AG04450 (cell line): ENCODE data around the gene DYRK1A. TPM values are rescaled to one million over a fixed set of nuclear protein-coding genes. Genes with fewer than 3 reads are reported as not detected.

ENCODE experiments used
- CTCF ChIA-PET: fragments of 300-600, 350-600 bp; formaldehyde crosslinking; extraction: SDS; loops from one replicate; lab custom pipeline; 2022; ENCODE audit warnings: antibody characterized with exemption, inconsistent platforms; lab: Charles Lee
- POLR2A ChIA-PET: fragments of 350-600 bp; formaldehyde crosslinking; extraction: SDS; loops from one replicate; lab custom pipeline; 2021; ENCODE audit warnings: antibody characterized with exemption, inconsistent platforms; lab: Yijun Ruan, JAX
- DNase-seq: peaks from one replicate; pipeline ENCODE4 v3.0.0-alpha.2; 2011; ENCODE audit warnings: low read depth, low spot score
- H3K27ac ChIP-seq: one replicate; pipeline ENCODE4 v1.5.1; 2012; ENCODE audit warnings: low read depth, low read length, control low read depth
- H3K27me3 ChIP-seq: one replicate; pipeline ENCODE4 v1.6.0; 2012; ENCODE audit warnings: low read length; ENCODE audit not compliant: control insufficient read depth, insufficient read depth
- H3K4me3 ChIP-seq: 2 replicates; pipeline ENCODE4 v1.5.1; 2011; ENCODE audit warnings: mild to moderate bottlenecking, low read depth, low read length, control low read depth
- H3K9me3 ChIP-seq: 2 replicates; pipeline ENCODE4 v1.5.1; 2012; ENCODE audit warnings: low read length; ENCODE audit not compliant: control insufficient read depth, insufficient read depth
- polyA plus RNA-seq: library from polyadenylated mRNA; depleted of rRNA; stranded (reverse); fragments of >200 nt; gene quantifications from 2 replicates; pipeline ENCODE4 v1.2.3, GENCODE V29; 2011
- TF ChIP-seq, protein P1 (sequence below): IDR thresholded peaks from 2 replicates; pipeline ENCODE4 v1.5.1; 2011; ENCODE audit warnings: low read depth, low read length, control low read depth, inconsistent platforms

The DYRK1A gene
- polyA plus RNA-seq, 1 experiment = 33.1 TPM

DNA sequence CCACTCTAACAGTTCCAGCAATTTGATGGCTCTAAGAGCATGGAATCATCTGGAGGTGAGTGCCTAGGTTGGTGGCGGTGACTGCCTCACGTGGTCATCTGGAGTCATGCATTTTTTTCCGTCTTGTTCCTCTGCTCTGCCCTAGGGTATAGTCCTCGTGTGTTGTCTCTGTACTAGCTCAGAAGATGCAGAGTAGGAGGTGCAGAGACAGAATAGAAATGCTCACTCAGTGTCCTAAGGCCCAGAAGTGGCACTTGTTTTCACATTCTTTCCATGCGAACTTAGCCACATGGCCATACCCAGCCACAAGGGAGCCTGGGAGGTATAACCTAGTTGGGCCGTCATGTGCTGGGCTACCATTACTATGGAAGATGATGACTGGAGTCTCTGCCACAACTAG is 30.3 kb downstream of the DYRK1A start:
- TF ChIP-seq, protein P1, sequence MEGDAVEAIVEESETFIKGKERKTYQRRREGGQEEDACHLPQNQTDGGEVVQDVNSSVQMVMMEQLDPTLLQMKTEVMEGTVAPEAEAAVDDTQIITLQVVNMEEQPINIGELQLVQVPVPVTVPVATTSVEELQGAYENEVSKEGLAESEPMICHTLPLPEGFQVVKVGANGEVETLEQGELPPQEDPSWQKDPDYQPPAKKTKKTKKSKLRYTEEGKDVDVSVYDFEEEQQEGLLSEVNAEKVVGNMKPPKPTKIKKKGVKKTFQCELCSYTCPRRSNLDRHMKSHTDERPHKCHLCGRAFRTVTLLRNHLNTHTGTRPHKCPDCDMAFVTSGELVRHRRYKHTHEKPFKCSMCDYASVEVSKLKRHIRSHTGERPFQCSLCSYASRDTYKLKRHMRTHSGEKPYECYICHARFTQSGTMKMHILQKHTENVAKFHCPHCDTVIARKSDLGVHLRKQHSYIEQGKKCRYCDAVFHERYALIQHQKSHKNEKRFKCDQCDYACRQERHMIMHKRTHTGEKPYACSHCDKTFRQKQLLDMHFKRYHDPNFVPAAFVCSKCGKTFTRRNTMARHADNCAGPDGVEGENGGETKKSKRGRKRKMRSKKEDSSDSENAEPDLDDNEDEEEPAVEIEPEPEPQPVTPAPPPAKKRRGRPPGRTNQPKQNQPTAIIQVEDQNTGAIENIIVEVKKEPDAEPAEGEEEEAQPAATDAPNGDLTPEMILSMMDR = no peak
- no peaks in the 10 kb centered on the region for H3K27me3 ChIP-seq
- H3K4me3 ChIP-seq = no peak overlapping the region
- H3K9me3 ChIP-seq = peaks cover 4% of the 10 kb centered on the region; the same call in 1 of the 2 replicates
- DNase-seq = no peak
- no peak overlapping the region for H3K27ac ChIP-seq
- ChIA-PET POLR2A (no interaction called here), CTCF (no interaction called here)

DNA sequence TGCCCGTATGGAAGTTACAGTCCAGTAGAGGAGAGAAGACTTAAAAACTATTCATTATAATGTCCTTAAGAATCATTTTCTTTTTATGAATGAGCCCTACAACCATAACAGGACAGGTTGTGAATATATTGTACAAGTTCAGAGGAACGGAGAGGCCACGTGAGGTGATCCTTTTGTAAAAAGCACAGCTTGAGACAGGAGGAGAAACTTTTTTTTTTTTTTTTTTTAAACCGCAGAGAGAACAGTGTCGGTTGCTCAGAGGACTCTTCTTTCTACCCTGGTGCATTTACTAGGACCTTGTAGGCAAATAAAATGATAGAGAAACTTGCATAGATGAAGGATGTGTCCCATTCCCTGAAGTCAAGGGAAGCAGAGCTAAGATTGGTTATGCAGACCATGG is 32.1 kb downstream of the DYRK1A start:
- ChIA-PET POLR2A (interaction anchor here (0.8 kb wide), 1 partner anchor 16 kb away, joined by 11 read pairs; no protein-coding TSS in a partner anchor), CTCF (no interaction called here)
- Histone ChIP-seq H3K9me3 (peaks cover 8% of the 10 kb centered on the region; the same call in 1 of the 2 replicates), H3K4me3 (no peak overlapping the region), H3K27ac (no peak overlapping the region), H3K27me3 (no peaks in the 10 kb centered on the region)
- DNase-seq = no peak
- TF ChIP-seq, protein P1 = no peak

DNA sequence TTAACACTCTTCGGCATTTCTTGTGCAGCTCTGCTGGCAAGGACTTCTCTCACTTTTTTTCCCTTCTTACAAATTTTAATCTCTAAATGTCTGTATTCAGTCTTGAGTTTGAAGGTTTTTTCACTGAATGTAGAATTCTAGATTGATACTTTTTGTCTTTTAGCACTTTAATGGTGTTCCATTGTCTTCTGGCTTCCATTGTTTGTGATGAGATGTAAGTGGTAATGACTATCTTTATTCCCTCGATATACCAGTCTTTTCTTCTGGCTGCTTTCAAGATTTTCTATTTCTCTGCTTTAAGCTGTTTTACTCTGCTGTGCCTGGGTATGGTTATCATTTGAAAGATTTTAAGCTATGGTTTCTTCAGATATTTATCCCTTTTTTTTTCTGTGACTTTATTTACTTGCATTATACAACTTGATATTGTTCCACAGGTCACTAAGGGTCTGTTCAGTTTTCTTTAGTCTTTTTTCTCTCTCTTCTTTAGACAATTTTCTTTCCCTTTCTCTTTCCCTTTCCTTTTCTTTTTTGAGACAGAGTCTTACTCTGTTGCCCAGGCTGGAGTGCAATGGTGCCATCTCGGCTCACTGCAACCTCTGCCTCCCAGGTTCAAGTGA is 35.8 kb downstream of the DYRK1A start:
- H3K4me3 ChIP-seq = no peak overlapping the region
- H3K9me3 ChIP-seq = peaks cover 8% of the 10 kb centered on the region; the same call in 1 of the 2 replicates
- no peaks in the 10 kb centered on the region for H3K27me3 ChIP-seq
- TF ChIP-seq, protein P1 = no peak
- POLR2A ChIA-PET = no interaction called here
- no peak overlapping the region for H3K27ac ChIP-seq
- CTCF ChIA-PET = interaction anchor here (1.1 kb wide), 1 partner anchor 61 kb away, joined by 4 read pairs; no protein-coding TSS in a partner anchor
- DNase-seq = no peak

DNA sequence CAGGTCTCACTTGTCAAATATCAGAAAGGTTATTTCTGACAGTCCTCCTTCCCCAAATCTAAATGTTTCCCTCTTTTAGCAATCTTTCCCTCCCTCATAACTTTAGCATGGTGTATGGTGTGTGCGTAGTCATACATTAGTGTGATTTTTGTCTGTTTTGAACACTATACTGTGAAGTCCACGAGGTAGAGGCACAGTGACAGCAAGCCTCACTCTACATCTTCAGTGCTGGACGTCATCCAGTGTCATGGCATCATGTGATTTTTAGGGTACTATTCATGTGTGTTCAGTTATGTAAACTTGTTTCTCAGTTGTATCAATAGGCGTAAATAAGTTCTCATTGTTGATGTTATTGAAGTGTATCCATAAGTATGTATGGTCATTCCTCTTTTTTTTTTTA is 39.1 kb downstream of the DYRK1A start:
- Histone ChIP-seq H3K27me3 (no peaks in the 10 kb centered on the region), H3K4me3 (no peak overlapping the region), H3K9me3 (peaks cover 8% of the 10 kb centered on the region; the same call in 1 of the 2 replicates), H3K27ac (no peak overlapping the region)
- DNase-seq = no peak
- TF ChIP-seq, protein P1 = no peak
- ChIA-PET CTCF (interaction anchor here (0.8 kb wide), 1 partner anchor 18 kb away, joined by 3 read pairs; no protein-coding TSS in a partner anchor), POLR2A (no interaction called here)

DNA sequence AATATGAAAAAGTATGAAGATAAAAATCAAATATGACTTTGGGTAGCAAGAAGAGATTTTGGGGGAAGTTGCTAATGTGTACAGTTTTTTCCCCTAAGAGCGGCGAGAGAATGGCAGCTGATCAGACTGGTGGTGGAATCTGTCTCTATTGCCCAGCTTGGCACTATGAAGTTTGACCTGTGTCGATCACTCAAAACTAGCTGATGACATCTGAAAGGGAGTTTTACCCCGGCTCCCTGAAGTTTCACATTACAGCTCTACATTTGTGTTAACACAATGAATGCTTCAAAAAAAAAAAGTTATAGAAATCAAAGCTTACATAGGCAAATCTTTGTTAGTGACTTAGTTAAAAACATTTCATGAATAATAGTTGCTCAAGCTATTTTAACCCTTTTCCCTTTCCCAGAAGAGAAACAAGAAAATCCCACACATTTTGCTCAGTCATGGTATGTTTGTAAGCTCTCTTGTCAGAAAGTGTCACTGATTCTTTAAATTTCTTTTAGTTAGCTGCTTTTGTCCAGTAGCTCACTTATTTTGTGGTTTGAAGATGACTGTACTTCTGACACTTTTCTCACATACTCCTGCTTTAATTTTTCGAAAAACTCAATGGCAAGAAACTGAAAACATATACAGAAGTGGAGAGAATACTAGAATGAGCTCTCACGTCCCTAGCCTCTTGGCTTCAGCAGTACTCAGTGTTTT is 41.3 kb downstream of the DYRK1A start:
- DNase-seq = no peak
- ChIA-PET CTCF (interaction anchor here (1.6 kb wide), 1 partner anchor 56 kb away, joined by 3 read pairs; no protein-coding TSS in a partner anchor), POLR2A (interaction anchor here (0.7 to 1.1 kb wide), 3 partner anchors 41 to 156 kb away, joined by 3 to 4 read pairs (median 3); partner anchors contain the start of gene DYRK1A)
- no peak overlapping the region for H3K4me3 ChIP-seq
- peak overlapping the region; percentile 58 for H3K27ac ChIP-seq
- H3K27me3 ChIP-seq = no peaks in the 10 kb centered on the region
- H3K9me3 ChIP-seq = peaks cover under 1% of the 10 kb centered on the region; the same call in 1 of the 2 replicates
- TF ChIP-seq, protein P1 = no peak
